Hepatocyte (in vitro differentiated cells): ENCODE results near the gene VANGL1. TPM values are rescaled to one million over a fixed set of nuclear protein-coding genes. Genes with fewer than 3 reads are reported as not detected.

Source experiments
- DNase-seq: peaks from one replicate; pipeline ENCODE4 v3.0.0-alpha.2; 2016; ENCODE audit warnings: low spot score
- H2AFZ ChIP-seq: fragments of 200-600 bp; sonication (generic); 2 replicates; pipeline ENCODE4 v1.6.0; 2016; ENCODE audit warnings: antibody characterized with exemption, mild to moderate bottlenecking
- H3K27ac ChIP-seq: fragments of 200-600 bp; sonication (generic); 2 replicates; pipeline ENCODE4 v1.5.1; 2016; ENCODE audit warnings: mild to moderate bottlenecking
- H3K27me3 ChIP-seq: fragments of 200-600 bp; sonication (generic); 2 replicates; pipeline ENCODE4 v1.6.1; 2016
- H3K36me3 ChIP-seq: fragments of 200-600 bp; sonication (generic); replicated peaks from 2 replicates; pipeline ENCODE4 v1.5.1; 2016; ENCODE audit warnings: low read depth; ENCODE audit not compliant: insufficient read depth
- H3K4me1 ChIP-seq: fragments of 200-600 bp; sonication (generic); 2 replicates; pipeline ENCODE4 v1.5.1; 2016; ENCODE audit warnings: mild to moderate bottlenecking, moderate library complexity; ENCODE audit not compliant: insufficient read depth
- H3K4me2 ChIP-seq: fragments of 200-600 bp; sonication (generic); 2 replicates; pipeline ENCODE4 v1.6.0; 2016
- H3K4me3 ChIP-seq: fragments of 200-600 bp; sonication (generic); 2 replicates; pipeline ENCODE4 v1.5.1; 2016; ENCODE audit warnings: mild to moderate bottlenecking
- H3K79me2 ChIP-seq: fragments of 200-600 bp; sonication (generic); 2 replicates; pipeline ENCODE4 v1.6.0; 2017; ENCODE audit warnings: mild to moderate bottlenecking
- H3K9me2 ChIP-seq: fragments of 200-600 bp; sonication (generic); replicated peaks from 2 replicates; pipeline ENCODE4 v1.6.0; 2017; ENCODE audit warnings: mild to moderate bottlenecking; ENCODE audit not compliant: insufficient read depth
- H3K9me3 ChIP-seq: fragments of 200-600 bp; sonication (generic); 2 replicates; pipeline ENCODE4 v1.5.1; 2016; ENCODE audit warnings: low read depth, mild to moderate bottlenecking
- H4K20me1 ChIP-seq: fragments of 200-600 bp; sonication (generic); 2 replicates; pipeline ENCODE4 v1.6.0; 2016; ENCODE audit warnings: mild to moderate bottlenecking; ENCODE audit not compliant: insufficient read depth, poor library complexity, severe bottlenecking
- EZH2 ChIP-seq: fragments of 200-600 bp; sonication (generic); IDR thresholded peaks from 2 replicates; pipeline ENCODE4 v1.6.1; 2016; ENCODE audit warnings: antibody characterized with exemption, mild to moderate bottlenecking, borderline replicate concordance
- EZH2phosphoT487 ChIP-seq: fragments of 200-600 bp; sonication (generic); IDR thresholded peaks from one replicate; pipeline ENCODE4 v1.6.1; 2018; ENCODE audit warnings: antibody characterized with exemption, mild to moderate bottlenecking, low read depth, moderate library complexity; ENCODE audit not compliant: unreplicated experiment, severe bottlenecking
- WGBS: methylation state at CpG from one replicate; pipeline ENCODE4 v1.1.6; 2016; ENCODE audit warnings: low lambda C conversion rate; ENCODE audit errors: missing lambda C conversion rate; 5-methylcytosine and 5-hydroxymethylcytosine counted together
- polyA plus RNA-seq: library from polyadenylated mRNA; unstranded; fragments of >200 nt; fragmentation: Nextera tagmentation; extraction: Ambion mirVana; gene quantifications from 2 replicates; pipeline ENCODE4 v1.2.1, GENCODE V29; 2016
- total RNA-seq: library from RNA; depleted of rRNA; stranded (reverse); fragments of >200 nt; gene quantifications from 2 replicates; pipeline ENCODE4 v1.2.3, GENCODE V29; 2014
- TF ChIP-seq, protein P1 (sequence below): fragments of 200-600 bp; sonication (generic); IDR thresholded peaks from 2 replicates; pipeline ENCODE4 v1.5.1; 2016; ENCODE audit warnings: antibody characterized with exemption, mild to moderate bottlenecking; ENCODE audit not compliant: poor library complexity

The VANGL1 gene
- total and polyA plus RNA-seq, 2 experiments from 2014 or later = 11.6 to 12.1 TPM

DNA sequence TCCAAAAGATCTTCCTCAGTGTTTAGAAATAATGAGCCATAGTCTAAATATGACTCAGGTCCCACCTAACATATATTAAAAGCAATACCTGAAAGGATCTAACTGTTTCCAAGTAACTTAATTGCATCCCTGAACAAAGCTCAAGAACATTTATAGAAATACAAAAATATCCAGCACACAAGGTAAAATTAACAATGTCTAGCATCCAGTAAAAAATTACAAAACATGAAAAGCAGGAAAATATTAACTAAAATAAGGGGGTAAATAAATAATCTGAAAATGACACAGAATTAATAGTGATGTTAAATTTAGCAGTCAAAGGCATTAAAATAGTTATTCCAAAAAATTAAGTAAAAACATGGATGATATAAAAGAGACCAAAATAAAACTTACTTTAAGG lies 21.3 kb upstream of the VANGL1 start:
- H3K27me3 ChIP-seq = no peaks in the 10 kb centered on the region
- no peaks in the 10 kb centered on the region for H4K20me1 ChIP-seq
- H2AFZ ChIP-seq = no peak overlapping the region
- H3K27ac ChIP-seq = no peak overlapping the region
- H3K36me3 ChIP-seq = no peaks in the 10 kb centered on the region
- TF ChIP-seq EZH2 = no peak
- no peak for TF ChIP-seq EZH2phosphoT487
- TF ChIP-seq, protein P1, sequence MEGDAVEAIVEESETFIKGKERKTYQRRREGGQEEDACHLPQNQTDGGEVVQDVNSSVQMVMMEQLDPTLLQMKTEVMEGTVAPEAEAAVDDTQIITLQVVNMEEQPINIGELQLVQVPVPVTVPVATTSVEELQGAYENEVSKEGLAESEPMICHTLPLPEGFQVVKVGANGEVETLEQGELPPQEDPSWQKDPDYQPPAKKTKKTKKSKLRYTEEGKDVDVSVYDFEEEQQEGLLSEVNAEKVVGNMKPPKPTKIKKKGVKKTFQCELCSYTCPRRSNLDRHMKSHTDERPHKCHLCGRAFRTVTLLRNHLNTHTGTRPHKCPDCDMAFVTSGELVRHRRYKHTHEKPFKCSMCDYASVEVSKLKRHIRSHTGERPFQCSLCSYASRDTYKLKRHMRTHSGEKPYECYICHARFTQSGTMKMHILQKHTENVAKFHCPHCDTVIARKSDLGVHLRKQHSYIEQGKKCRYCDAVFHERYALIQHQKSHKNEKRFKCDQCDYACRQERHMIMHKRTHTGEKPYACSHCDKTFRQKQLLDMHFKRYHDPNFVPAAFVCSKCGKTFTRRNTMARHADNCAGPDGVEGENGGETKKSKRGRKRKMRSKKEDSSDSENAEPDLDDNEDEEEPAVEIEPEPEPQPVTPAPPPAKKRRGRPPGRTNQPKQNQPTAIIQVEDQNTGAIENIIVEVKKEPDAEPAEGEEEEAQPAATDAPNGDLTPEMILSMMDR = no peak
- no peaks in the 10 kb centered on the region for H3K9me3 ChIP-seq
- H3K79me2 ChIP-seq = no peaks in the 10 kb centered on the region
- no peak overlapping the region for H3K4me3 ChIP-seq
- H3K4me2 ChIP-seq = no peak overlapping the region
- H3K9me2 ChIP-seq = no peaks in the 10 kb centered on the region
- H3K4me1 ChIP-seq = no peaks in the 10 kb centered on the region
- DNase-seq = no peak

DNA sequence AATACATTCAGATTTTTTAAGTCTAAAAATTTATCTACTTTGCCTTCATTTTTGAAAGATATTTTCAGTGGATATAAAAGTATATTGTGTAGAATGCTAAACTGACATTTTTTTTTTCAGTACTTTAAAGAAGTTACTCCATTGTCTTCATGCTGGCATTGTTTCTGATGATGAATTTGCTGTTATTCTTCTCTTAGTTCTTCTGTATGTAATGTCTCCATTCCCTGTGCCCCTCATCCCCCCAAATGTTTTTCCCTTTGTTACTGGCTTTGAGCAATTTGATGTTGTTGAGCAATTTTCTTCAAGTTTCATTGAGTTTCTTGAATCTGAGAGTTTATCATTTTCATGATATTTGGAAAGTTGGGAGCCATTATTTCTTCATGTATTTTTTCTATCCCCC lies 20.8 kb upstream of the VANGL1 start:
- Histone ChIP-seq H2AFZ (no peak overlapping the region), H3K9me2 (no peaks in the 10 kb centered on the region), H3K27me3 (no peaks in the 10 kb centered on the region), H3K4me1 (no peaks in the 10 kb centered on the region), H3K27ac (no peak overlapping the region), H3K4me3 (no peak overlapping the region), H3K36me3 (no peaks in the 10 kb centered on the region), H3K9me3 (no peaks in the 10 kb centered on the region), H3K4me2 (no peak overlapping the region), H3K79me2 (no peaks in the 10 kb centered on the region), H4K20me1 (no peaks in the 10 kb centered on the region)
- no peak for DNase-seq
- no peak for TF ChIP-seq EZH2
- TF ChIP-seq, protein P1 = no peak

DNA sequence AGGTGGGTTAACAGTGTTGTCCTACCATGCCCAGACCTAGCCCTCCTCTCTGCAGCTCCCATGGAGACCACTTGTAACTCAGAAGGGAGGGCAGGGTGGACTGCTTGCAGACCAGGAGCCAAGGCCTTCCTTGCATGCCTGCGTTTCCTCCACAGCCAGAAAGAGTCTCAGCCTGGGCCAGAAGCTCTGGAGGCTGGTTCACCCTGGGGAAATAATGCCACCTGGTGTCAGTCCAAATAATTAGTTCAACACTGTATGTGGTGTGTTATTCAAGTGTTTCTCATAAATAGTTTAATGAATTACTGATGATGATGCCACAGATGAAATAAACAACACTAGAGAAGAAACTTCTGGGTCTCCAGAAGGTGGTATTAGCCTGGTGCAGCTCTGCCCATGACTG lies 16.9 kb upstream of the VANGL1 start:
- Histone ChIP-seq H4K20me1 (no peaks in the 10 kb centered on the region), H2AFZ (no peak overlapping the region), H3K36me3 (no peaks in the 10 kb centered on the region), H3K9me2 (no peaks in the 10 kb centered on the region), H3K27me3 (no peaks in the 10 kb centered on the region), H3K79me2 (no peaks in the 10 kb centered on the region), H3K4me1 (no peaks in the 10 kb centered on the region), H3K4me2 (no peak overlapping the region), H3K4me3 (no peak overlapping the region), H3K27ac (no peak overlapping the region), H3K9me3 (no peaks in the 10 kb centered on the region)
- TF ChIP-seq EZH2 (no peak), EZH2phosphoT487 (no peak)
- TF ChIP-seq, protein P1 = no peak
- DNase-seq = no peak
- WGBS = 84% methylated on average over 1 of the region's 1 CpG

DNA sequence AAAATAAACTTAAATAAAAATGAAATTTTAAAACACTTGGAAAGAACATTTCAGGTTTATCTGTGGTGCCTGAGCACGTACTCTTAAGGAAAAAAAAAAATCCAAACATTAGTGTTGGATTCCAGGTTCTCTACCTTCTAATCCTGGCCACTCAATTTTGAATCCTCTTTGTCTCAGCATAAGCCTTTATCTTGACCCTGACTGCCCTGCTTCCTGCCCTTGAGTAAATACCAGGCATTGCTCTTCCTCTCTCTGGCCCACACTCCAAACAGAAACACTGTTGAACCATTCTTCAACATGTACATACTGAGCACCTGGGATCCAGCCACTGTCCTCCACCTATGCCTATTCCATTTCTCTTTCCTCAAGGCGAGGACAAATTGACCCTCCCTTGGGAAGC lies 11.4 kb upstream of the VANGL1 start:
- Histone ChIP-seq H3K4me3 (no peak overlapping the region), H3K79me2 (no peaks in the 10 kb centered on the region), H3K9me3 (no peaks in the 10 kb centered on the region), H3K9me2 (no peaks in the 10 kb centered on the region), H3K27me3 (no peaks in the 10 kb centered on the region), H2AFZ (no peak overlapping the region), H4K20me1 (no peaks in the 10 kb centered on the region), H3K4me1 (no peaks in the 10 kb centered on the region), H3K36me3 (no peaks in the 10 kb centered on the region), H3K27ac (no peak overlapping the region), H3K4me2 (no peak overlapping the region)
- WGBS = 64% methylated on average over 2 of the region's 2 CpGs
- DNase-seq = no peak
- TF ChIP-seq EZH2phosphoT487 = no peak
- TF ChIP-seq EZH2 = no peak
- TF ChIP-seq, protein P1 = no peak
